ENCODE measurements around the gene RHBDL2.

RHBDL2 gene

DNA sequence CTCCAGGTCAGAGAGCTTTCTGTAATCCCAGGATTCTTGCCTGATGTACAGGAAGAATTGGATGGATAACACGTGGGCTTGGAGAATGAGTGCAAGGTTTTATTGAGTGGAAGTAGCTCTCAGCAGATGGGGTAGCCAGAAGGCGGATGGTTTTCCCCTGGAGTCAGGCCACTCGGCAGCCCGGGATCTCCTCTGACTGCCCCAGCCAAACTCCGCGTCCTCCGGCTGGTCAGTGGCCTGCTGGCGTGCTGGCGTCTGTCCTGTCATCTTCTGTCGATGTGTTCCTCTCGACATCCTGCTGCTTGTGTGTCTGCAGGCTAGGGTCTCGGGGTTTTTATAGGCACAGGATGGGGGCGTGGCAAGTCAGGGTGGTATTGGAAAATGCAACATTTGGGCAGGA lies 32.8 kb downstream of the RHBDL2 start:
- no peaks in the 10 kb centered on the region for H3K27me3 ChIP-seq (ENCODE audit: insufficient read depth, poor library complexity, severe bottlenecking)
- no peak for DNase-seq (ENCODE audit: low read depth in 1 of 2, low spot score in 1 of 2)
- no peak overlapping the region for H3K27ac ChIP-seq (replicated peaks)
- H3K4me3 ChIP-seq (replicated peaks; ENCODE audit: insufficient read depth, low read length) = no peak overlapping the region
- TF ChIP-seq POLR2AphosphoS5 (IDR thresholded peaks at IDR 0.05; ENCODE audit: low read depth) (no peak), GABPA (IDR thresholded peaks at IDR 0.05; ENCODE audit: low read depth) (no peak), SPI1 (IDR thresholded peaks at IDR 0.05; ENCODE audit: borderline replicate concordance, low read depth) (no peak)
- TF ChIP-seq, protein P1, sequence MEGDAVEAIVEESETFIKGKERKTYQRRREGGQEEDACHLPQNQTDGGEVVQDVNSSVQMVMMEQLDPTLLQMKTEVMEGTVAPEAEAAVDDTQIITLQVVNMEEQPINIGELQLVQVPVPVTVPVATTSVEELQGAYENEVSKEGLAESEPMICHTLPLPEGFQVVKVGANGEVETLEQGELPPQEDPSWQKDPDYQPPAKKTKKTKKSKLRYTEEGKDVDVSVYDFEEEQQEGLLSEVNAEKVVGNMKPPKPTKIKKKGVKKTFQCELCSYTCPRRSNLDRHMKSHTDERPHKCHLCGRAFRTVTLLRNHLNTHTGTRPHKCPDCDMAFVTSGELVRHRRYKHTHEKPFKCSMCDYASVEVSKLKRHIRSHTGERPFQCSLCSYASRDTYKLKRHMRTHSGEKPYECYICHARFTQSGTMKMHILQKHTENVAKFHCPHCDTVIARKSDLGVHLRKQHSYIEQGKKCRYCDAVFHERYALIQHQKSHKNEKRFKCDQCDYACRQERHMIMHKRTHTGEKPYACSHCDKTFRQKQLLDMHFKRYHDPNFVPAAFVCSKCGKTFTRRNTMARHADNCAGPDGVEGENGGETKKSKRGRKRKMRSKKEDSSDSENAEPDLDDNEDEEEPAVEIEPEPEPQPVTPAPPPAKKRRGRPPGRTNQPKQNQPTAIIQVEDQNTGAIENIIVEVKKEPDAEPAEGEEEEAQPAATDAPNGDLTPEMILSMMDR (IDR thresholded peaks at IDR 0.05; ENCODE audit: insufficient read depth, low read length) = no peak
- TF ChIP-seq, protein P2, sequence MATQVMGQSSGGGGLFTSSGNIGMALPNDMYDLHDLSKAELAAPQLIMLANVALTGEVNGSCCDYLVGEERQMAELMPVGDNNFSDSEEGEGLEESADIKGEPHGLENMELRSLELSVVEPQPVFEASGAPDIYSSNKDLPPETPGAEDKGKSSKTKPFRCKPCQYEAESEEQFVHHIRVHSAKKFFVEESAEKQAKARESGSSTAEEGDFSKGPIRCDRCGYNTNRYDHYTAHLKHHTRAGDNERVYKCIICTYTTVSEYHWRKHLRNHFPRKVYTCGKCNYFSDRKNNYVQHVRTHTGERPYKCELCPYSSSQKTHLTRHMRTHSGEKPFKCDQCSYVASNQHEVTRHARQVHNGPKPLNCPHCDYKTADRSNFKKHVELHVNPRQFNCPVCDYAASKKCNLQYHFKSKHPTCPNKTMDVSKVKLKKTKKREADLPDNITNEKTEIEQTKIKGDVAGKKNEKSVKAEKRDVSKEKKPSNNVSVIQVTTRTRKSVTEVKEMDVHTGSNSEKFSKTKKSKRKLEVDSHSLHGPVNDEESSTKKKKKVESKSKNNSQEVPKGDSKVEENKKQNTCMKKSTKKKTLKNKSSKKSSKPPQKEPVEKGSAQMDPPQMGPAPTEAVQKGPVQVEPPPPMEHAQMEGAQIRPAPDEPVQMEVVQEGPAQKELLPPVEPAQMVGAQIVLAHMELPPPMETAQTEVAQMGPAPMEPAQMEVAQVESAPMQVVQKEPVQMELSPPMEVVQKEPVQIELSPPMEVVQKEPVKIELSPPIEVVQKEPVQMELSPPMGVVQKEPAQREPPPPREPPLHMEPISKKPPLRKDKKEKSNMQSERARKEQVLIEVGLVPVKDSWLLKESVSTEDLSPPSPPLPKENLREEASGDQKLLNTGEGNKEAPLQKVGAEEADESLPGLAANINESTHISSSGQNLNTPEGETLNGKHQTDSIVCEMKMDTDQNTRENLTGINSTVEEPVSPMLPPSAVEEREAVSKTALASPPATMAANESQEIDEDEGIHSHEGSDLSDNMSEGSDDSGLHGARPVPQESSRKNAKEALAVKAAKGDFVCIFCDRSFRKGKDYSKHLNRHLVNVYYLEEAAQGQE (IDR thresholded peaks at IDR 0.05; ENCODE audit: insufficient replicate concordance, low read depth) = no peak

DNA sequence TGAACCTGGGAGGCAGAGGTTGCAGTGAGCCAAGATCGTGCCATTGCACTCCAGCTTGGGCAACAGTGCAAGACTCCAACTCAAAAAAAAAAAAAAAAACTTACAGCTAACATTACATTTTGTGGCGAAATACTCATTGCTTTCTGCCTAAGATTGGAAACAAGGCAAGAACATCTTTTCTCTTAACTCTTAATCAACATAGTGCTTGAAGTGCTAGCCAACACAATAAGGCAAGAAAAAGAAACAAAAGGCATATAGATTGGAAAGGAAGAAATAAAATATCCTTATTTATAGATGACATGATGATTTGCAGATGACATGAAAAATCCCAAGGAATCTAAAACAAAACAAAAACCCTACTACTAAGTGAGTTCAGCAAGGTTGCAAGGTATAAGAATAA lies 35.6 kb downstream of the RHBDL2 start:
- TF ChIP-seq POLR2AphosphoS5 (IDR thresholded peaks at IDR 0.05; ENCODE audit: low read depth) = no peak
- TF ChIP-seq, protein P1 (IDR thresholded peaks at IDR 0.05; ENCODE audit: insufficient read depth, low read length) = no peak
- TF ChIP-seq, protein P2 (IDR thresholded peaks at IDR 0.05; ENCODE audit: insufficient replicate concordance, low read depth) = no peak
- no peak for TF ChIP-seq SPI1 (IDR thresholded peaks at IDR 0.05; ENCODE audit: borderline replicate concordance, low read depth)
- TF ChIP-seq GABPA (IDR thresholded peaks at IDR 0.05; ENCODE audit: low read depth) = no peak
- Histone ChIP-seq H3K27me3 (ENCODE audit: insufficient read depth, poor library complexity, severe bottlenecking) (no peaks in the 10 kb centered on the region), H3K27ac (replicated peaks) (no peak overlapping the region), H3K4me3 (replicated peaks; ENCODE audit: insufficient read depth, low read length) (no peak overlapping the region)
- DNase-seq (ENCODE audit: low read depth in 1 of 2, low spot score in 1 of 2) = no peak

DNA sequence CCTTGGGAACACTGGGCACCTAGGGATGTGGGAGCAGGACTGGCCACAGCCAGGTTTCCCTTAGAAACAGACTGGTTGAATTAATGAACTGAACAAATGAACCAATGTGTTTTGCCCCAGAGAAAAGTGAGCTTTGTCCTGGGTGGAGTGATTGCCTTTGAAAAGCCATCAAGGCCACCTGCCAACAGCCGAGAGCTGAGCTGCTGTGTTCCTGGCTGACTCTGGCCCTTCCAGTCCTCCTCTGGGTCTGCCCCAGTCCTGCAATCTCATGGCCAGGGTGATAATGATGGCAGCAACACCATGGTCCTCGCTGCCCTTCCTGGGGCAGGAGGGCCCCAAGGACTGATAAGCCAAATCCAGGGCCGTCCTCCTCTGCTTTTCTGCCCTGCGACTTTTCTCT lies 42.1 kb downstream of the RHBDL2 start:
- Histone ChIP-seq H3K27me3 (ENCODE audit: insufficient read depth, poor library complexity, severe bottlenecking) (no peaks in the 10 kb centered on the region), H3K4me3 (replicated peaks; ENCODE audit: insufficient read depth, low read length) (no peak overlapping the region), H3K27ac (replicated peaks) (no peak overlapping the region)
- no peak for DNase-seq (ENCODE audit: low read depth in 1 of 2, low spot score in 1 of 2)
- no peak for TF ChIP-seq POLR2AphosphoS5 (IDR thresholded peaks at IDR 0.05; ENCODE audit: low read depth)
- TF ChIP-seq GABPA (IDR thresholded peaks at IDR 0.05; ENCODE audit: low read depth) = no peak
- TF ChIP-seq, protein P2 (IDR thresholded peaks at IDR 0.05; ENCODE audit: insufficient replicate concordance, low read depth) = no peak
- no peak for TF ChIP-seq SPI1 (IDR thresholded peaks at IDR 0.05; ENCODE audit: borderline replicate concordance, low read depth)
- TF ChIP-seq, protein P1 (IDR thresholded peaks at IDR 0.05; ENCODE audit: insufficient read depth, low read length) = no peak
